HG03571 (cell line): Measurements from ENCODE around the gene TLR4.
A peak's percentile ranks its signal among the peaks of the same experiment; 100 is the strongest.

Experiments
- ATAC-seq: cut with Tn5 transposase; IDR thresholded peaks from one replicate; pipeline ENCODE4 v1.9.1; 2021; ENCODE audit not compliant: unreplicated experiment

TLR4 gene

GRCh38 chr9:117714282-117714681 lies 10.1 kb downstream of the TLR4 start:
- ATAC-seq: no peak

GRCh38 chr9:117715411-117715989 lies 11.3 kb downstream of the TLR4 start:
- no peak for ATAC-seq

- ATAC-seq: peak; percentile 100
Observed at GRCh38 chr9:117718085-117718484, 13.9 kb downstream of the TLR4 start.

- ATAC-seq: peak; percentile 4
Observed at GRCh38 chr9:117718701-117719100, 14.5 kb downstream of the TLR4 start.

DNA sequence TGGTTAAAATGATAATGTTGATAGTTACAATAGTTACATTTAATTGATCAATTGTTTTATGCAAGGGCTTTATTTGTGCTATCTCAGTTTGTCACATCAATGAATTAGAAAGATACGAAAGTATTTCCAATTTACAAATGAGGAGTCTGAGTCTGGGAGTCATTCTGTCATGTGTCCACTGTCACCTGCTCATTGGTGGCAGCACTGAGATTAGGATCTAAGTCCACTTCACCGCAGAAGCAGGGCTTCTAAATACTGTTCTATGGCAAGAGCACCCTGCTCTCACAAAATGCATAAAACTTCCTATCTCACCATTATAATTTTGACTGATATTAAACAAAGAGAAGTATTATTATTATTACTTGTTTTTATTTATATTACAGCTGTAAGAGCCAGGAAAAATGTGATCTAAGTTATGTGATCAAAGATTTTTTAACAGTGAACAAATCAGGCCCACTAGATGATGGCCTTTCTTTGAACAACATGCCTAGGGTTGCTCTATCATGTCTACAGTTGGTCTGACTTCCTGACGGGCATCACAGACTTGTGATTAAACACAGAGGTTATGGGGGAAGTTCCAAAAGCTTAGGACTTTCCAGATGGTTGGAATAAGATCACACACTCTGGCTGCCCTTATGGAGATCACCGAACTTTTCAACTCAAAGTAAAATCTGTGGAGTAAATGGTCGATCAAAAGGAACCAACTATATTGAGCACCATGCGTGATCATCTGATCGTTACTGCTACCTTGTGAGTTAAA lies 15.1 kb downstream of the TLR4 start:
- no peak for ATAC-seq

GRCh38 chr9:117720066-117720465 lies 15.9 kb downstream of the TLR4 start:
- no peak for ATAC-seq

DNA sequence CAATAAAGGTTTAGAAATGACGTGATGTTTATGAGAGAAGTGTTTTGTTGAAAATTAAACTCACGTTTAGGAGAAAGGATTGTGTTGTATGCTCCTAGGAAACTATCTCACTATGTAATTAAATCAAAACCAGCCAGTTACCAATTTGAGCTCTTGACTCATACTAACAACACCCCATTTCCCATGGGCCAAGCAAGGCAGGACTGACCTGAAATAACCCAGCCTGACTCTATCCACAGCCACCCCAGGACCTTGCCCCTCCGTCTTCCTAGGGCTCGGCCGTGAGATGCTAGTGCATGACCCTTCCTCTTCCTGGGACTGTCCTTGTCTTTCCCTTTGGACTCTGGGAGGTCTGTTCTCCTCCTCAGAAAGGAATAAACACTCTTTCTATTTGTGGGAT lies 16.4 kb downstream of the TLR4 start:
- no peak for ATAC-seq

GRCh38 chr9:117720987-117721386 lies 16.8 kb downstream of the TLR4 start:
- no peak for ATAC-seq

DNA sequence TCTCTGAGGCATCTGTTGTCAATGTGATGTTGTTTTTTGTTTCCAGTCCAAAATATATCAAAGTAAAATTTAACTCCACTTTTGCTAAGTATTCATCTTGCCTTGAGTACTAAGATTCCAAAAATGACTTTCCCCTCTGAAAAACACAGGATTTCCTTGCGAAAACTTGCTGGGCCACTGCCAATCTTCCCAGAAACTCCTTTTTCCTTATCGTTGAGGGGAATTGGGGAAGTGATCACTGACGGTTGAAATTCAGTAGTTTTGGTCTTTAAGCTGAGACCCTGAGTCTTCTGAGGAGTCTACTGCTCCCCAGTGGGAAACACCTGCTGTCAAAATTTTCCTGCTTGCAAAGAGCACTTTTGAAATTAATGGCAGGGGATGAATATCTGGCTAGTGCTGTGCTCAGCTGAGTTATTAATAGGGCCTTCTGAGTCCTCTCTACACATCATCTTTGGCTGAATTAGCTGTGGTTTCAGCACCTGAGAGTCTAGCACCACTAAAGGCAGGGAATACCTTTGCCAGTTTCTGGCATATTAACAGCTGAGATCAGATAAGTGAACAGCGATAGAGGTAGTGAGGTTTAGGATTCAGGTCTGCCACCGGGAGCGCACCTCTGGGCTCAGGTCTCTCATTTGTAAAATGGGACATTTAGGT lies 18.0 kb downstream of the TLR4 start:
- no peak for ATAC-seq

- no peak for ATAC-seq
Observed at GRCh38 chr9:117723986-117724625, 19.9 kb downstream of the TLR4 start.

- ATAC-seq: no peak
Observed at GRCh38 chr9:117725426-117725887, 21.3 kb downstream of the TLR4 start.

DNA sequence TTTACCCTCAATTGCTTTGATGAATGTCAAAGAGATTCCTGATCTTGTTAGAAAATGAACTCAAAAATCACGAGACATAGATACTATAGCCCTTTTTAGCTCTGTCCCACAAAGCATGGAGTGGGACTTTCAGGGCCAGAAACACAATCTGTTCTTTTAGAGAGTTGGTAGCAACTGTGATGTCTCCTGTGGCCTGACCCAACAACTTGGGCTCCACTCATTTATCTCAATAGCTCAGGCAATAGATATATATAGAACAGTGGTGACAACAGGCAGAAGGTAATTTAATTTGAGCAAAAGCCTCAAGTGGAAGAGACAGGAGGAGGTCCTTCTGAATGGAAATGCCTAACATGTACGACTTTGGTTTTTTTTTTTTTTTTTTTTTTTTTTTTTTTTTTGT lies 25.2 kb downstream of the TLR4 start:
- no peak for ATAC-seq

DNA sequence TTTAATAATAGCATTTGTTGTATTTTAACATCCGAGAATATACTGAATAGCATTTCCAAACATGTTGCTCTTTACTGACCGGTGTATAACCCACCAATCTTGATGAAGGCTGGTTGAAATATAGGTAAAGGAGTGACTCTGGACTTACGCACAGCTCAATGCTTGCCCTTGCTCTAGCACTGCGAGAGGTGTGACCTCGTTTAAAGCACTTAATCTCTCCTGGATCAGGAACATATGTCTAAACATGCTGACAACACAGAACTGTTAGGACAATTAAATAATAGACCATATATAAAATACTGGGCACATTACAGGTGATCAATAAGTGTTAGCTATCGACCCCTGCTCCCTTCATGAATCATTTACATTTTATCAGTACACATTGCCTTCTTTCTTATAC lies 28.3 kb downstream of the TLR4 start:
- ATAC-seq: no peak

DNA sequence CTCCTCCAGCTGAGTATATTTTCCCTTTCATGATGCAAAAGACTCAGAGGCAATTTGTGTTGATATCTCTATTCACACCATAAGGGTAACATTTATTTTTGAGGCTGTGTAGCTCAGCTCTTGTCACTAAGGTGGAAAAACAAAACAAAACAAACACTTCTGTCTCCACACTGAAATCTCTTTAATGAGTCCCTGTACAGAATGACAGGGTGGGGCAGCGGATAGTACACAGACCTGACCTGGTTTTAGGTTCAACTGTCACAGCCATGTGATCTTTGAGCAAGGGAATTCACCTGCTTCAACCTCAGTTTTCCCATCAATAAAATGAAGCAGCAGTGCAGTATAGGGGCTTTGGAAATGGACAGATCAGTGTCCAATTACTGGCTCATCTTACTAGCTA lies 29.3 kb downstream of the TLR4 start:
- ATAC-seq: no peak

GRCh38 chr9:117734082-117734481 lies 29.9 kb downstream of the TLR4 start:
- no peak for ATAC-seq

GRCh38 chr9:117734523-117735314 lies 30.5 kb downstream of the TLR4 start:
- no peak for ATAC-seq

- ATAC-seq: no peak
Observed at GRCh38 chr9:117737721-117738226, 33.6 kb downstream of the TLR4 start.

GRCh38 chr9:117739206-117739605 lies 35.0 kb downstream of the TLR4 start:
- no peak for ATAC-seq

- ATAC-seq: no peak
Observed at GRCh38 chr9:117739624-117740347, 35.6 kb downstream of the TLR4 start.

DNA sequence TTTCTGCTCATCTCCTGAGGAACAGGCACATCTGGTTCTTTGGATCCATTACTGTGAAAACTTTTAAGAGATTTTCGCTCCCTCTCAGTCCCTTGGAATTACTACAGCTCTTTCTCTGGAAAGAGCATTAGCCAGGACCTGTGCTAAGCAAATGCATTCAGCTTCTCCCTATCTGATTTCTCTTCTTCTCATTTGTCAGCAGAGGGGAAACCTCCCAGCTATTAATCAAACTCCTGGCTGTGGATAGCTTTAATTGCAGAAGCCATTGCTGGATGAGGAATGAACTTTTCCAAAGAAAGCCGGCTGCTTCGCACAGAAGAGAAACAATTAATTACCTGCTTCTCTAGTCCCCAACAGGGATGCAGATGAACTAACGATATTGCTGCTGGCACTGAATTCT lies 37.9 kb downstream of the TLR4 start:
- no peak for ATAC-seq
